ENCODE results near the gene MYEOV. TPM values are rescaled to one million over a fixed set of nuclear protein-coding genes. Genes with fewer than 3 reads are reported as not detected.
A peak's percentile ranks its signal among the peaks of the same experiment; 100 is the strongest.

Gene MYEOV
- polyA plus RNA-seq, 5 donors: 0.36 to 0.72 (median 0.63) TPM; not detected in 1

- no peak for DNase-seq
These were observed 23.0 kb downstream of the MYEOV start for GRCh38 chr11:69316956-69317355.

- DNase-seq: no peak
These were observed 23.6 kb downstream of the MYEOV start for GRCh38 chr11:69317401-69318092.

- DNase-seq: no peak
These were observed 24.1 kb downstream of the MYEOV start for GRCh38 chr11:69318093-69318420.

- DNase-seq: no peak
These were observed 25.5 kb downstream of the MYEOV start for GRCh38 chr11:69319255-69320106.

- no peak for DNase-seq
These were observed 26.4 kb downstream of the MYEOV start for GRCh38 chr11:69320326-69320725.

GRCh38 chr11:69320756-69321741 lies 27.1 kb downstream of the MYEOV start:
- DNase-seq: no peak

- DNase-seq: no peak
These were observed 28.0 kb downstream of the MYEOV start for GRCh38 chr11:69321877-69322361.

- DNase-seq: no peak
These were observed 31.5 kb downstream of the MYEOV start for GRCh38 chr11:69325446-69325845.

GRCh38 chr11:69326622-69327219 lies 32.8 kb downstream of the MYEOV start:
- no peak for DNase-seq

GRCh38 chr11:69327741-69328191 lies 33.8 kb downstream of the MYEOV start:
- no peak for DNase-seq

GRCh38 chr11:69328231-69328630 lies 34.3 kb downstream of the MYEOV start:
- DNase-seq: no peak

- no peak for DNase-seq
These were observed 35.6 kb downstream of the MYEOV start for GRCh38 chr11:69329581-69329980.

GRCh38 chr11:69330330-69330729 lies 36.4 kb downstream of the MYEOV start:
- DNase-seq: no peak

GRCh38 chr11:69333149-69333710 lies 39.3 kb downstream of the MYEOV start:
- no peak for DNase-seq

- DNase-seq: no peak
These were observed 39.9 kb downstream of the MYEOV start for GRCh38 chr11:69333879-69334278.

- DNase-seq: no peak
These were observed 41.2 kb downstream of the MYEOV start for GRCh38 chr11:69335007-69335780.

- no peak for DNase-seq
These were observed 41.9 kb downstream of the MYEOV start for GRCh38 chr11:69335781-69336405.

- DNase-seq: peak in 1 of 2 donors; percentile 4
These were observed 43.3 kb downstream of the MYEOV start for GRCh38 chr11:69337211-69337721.

GRCh38 chr11:69339041-69339733 lies 45.2 kb downstream of the MYEOV start:
- no peak for DNase-seq

All from right lung (tissue), 5 donors.